Activated effector memory CD4-positive, alpha-beta T cell treated with Interleukin-2 at 50 U/mL for 16 hours (primary cell): ENCODE measurements around the gene ECI1.
A peak's percentile ranks its signal among the peaks of the same experiment; 100 is the strongest.

Experiments used
- DNase-seq: peaks from one replicate; pipeline ENCODE4 v3.0.0-alpha.2; 2020

ECI1 gene, protein sequence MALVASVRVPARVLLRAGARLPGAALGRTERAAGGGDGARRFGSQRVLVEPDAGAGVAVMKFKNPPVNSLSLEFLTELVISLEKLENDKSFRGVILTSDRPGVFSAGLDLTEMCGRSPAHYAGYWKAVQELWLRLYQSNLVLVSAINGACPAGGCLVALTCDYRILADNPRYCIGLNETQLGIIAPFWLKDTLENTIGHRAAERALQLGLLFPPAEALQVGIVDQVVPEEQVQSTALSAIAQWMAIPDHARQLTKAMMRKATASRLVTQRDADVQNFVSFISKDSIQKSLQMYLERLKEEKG

DNA sequence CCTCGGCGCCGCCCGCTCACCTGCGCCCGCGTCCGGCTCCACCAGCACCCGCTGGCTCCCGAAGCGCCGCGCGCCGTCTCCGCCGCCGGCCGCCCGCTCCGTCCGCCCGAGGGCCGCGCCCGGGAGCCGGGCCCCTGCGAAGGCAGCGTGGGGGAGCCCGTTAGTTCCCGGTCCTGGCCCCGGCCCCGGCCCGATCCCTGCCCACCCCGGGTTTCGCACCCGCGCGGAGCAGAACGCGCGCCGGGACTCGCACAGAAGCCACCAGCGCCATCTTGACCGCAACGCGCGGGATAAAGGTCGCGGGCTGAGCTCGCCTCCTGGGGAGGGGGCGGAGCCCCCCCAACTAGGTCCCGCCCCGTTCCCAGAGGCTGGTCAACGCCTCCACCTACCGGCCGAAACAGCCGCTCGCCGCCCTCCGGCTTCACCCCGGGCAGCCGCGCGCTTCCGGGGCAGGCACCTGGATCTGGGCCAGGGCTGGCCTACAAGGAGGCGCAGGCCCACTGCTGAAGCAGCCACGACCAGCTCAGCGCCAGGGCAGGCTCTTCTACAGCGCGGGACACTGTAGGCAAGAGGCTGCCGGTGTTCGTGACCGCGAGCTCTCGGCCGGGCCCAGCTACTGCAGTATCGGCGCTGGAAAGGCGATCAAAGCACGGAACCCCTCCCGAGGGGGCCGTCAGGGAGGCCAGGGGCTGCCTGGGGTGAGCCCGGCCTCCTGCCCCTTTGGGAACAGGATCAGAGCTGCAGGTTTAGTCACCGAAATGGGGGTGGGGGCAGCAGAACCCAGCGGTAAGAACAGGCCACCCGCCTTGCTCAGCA is at the start of gene ECI1:
Gene ECI1, minus strand, starts transcription at position 292 of the 816 bp plus-strand sequence. Its CDS starts 21 bp downstream, at position 271.
- peak; percentile 71 for DNase-seq

GRCh38 chr16:2299915-2300192 is 48.5 kb upstream of the ECI1 start:
- no peak for DNase-seq

DNA sequence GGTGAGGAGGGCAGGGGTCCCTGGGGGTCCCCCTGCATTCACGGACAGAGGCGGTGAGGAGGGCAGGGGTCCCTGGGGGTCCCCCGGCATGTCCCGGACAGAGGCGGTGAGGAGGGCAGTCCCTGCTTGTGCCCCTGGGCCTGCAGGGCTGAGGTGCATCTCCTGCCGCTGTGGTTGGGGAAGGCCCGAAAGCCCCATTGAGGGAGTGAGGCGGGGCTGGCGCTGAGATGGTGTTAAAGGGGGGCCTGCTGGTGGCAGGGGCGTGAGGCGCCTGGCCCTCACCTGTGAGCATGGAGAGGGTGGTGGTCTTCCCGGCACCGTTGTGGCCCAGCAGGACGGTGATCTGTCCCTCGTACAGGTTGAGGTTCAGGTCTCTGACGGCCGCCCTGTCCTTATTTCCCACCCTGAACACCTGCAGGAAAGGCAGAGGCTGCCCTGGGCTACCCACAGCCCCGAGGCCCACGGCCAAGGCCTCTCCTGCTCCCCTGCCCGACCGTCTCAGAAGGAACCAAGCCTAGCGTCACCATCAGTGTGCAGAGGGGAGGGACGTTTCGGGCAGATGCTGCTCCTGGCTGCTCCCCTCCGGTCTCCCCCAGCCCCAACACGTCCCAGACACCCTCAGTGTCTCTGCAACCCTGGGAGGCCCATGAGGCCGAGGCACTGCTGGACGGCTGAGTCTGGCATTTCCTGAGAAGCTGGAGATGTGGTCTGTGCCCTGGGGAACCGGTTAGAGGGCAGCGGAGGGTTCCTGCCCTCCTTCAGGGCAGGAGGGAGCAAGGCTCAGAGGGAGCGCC is 47.9 kb upstream of the ECI1 start:
- no peak for DNase-seq

DNA sequence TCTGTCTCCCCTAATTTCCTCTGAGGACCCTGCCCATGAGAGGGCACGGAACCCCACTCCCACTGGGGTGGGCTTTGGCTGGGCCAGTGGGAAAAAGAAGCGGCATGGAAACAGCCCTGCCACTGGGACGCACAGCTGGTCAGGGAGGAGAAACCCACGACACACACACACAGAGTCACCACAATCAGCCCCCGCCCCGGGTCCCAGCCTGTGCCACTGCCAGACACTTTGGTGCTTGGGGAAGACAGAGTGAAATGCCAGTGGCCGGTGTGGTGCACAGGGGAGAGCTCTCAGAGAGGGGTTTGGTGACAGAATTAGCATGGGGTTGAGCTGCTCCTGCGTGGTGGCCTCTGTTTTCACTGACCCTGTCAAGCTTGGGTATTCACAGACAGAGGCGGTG is 47.2 kb upstream of the ECI1 start:
- no peak for DNase-seq

GRCh38 chr16:2297506-2297860 is 46.1 kb upstream of the ECI1 start:
- DNase-seq, result no peak

DNA sequence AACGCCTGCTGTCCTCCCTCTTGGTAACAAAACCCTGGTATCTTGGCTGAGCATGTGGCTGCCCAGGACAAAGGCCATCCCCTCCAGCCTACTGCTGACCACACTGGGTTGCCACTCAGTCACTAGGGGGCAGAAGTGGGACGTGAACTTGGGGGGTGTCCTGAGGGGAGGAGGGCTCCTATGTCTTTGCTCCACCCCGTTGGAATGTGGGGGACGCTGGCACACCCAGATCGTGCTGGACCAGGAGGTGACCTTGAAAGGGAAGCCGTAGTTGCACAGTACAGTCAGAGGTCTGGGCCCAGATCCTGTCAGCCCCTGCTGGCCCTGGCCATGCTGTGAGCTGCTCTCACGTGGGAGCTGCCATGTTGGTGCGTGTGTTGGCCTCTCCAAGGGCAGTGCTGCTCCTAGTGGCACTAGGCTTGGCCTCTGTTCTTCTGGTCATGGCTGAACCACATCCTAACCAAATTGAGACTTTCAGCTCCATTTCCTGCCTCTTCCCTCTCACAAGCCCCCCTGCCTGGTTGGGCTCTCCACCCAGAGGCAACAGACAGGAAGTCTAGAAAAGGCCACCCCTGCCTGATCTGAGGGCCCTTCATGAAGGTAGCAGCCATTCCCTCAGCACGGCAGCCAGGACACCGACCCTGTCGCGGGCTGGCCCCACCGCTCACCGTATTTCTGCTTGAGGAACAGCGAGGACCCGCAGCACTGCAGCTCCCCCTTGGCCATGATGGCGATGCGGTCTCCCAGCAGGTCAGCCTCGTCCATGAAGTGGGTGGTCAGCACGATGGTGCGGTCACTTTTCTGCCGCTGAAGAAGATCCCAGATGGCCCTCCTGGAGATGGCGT is 45.5 kb upstream of the ECI1 start:
- DNase-seq, result no peak

GRCh38 chr16:2295056-2295798 is 43.8 kb upstream of the ECI1 start:
- no peak for DNase-seq

- no peak for DNase-seq
Measured at GRCh38 chr16:2292221-2292620, 40.8 kb upstream of the ECI1 start.

GRCh38 chr16:2289282-2289681 is 37.9 kb upstream of the ECI1 start:
- no peak for DNase-seq

GRCh38 chr16:2288726-2289125 is 37.3 kb upstream of the ECI1 start:
- no peak for DNase-seq

- no peak for DNase-seq
Measured at GRCh38 chr16:2287916-2288547, 36.6 kb upstream of the ECI1 start.

- no peak for DNase-seq
Measured at GRCh38 chr16:2286550-2286949, 35.2 kb upstream of the ECI1 start.

- no peak for DNase-seq
Measured at GRCh38 chr16:2285731-2286191, 34.4 kb upstream of the ECI1 start.

GRCh38 chr16:2284797-2285576 is 33.6 kb upstream of the ECI1 start:
- no peak for DNase-seq

- DNase-seq, result no peak
Measured at GRCh38 chr16:2284001-2284770, 32.8 kb upstream of the ECI1 start.

DNA sequence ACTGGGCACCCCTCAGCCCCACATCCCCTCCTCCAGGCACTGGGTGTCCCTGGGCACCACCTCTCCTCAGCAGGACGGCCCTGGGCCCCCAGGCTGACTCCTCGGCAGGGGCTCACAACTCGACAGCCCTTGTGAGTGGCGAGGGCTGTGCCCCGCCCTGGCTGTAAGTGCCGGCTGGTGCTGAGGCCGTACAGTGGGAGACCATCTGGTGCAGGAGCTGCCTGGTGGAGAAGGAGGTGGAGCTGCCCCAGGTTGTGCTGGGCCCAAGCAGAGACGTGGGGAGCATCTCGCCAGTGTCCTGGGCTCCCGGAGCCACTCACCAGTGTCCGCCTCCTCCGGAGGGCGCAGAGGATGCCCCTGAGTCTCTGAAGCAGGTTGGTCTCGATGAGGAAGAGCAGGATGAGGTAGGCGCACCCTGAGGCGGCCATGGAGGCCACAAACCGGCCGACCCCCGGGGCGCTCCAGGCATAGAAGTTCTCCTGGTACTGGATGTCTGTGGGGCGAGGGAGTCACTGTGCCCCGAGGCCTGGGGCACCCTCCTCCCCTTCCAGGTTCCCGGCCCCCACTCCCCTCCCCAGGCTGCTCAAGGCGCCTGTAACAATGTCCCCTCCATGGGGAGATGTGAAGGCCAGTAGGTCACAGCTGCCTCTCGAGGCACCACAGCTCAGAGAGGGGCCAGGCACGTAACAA is 31.6 kb upstream of the ECI1 start:
- DNase-seq, result no peak

GRCh38 chr16:2282262-2282661 is 30.9 kb upstream of the ECI1 start:
- DNase-seq, result no peak

DNA sequence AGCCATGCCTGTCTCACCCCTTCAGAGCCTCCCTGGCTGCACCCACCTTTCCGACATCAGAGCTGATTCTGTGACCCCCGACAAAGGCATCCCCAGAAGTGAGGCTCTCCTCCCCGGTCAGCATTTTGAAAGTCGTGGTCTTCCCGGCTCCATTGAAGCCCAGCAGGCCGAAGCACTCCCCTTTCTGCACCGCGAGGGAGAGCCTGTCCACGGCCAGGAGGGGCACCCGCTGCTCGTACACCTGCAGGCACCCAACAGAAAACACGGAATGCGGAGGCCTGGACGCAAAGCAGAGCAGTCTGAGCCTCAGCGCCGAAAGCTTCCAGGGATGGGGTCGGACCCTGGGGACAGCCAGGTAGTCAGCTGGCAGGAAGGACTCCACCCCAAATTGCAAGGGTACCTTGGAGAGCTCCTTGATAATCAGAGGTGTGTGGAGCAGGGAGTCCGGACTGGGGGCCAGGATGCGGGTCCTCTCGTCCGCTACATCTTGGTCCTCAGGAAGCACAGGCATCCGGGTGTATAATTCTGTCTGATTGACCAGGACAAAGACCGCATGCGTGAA is 29.7 kb upstream of the ECI1 start:
- DNase-seq, result no peak

- DNase-seq, result no peak
Measured at GRCh38 chr16:2280461-2280860, 29.1 kb upstream of the ECI1 start.
